WTC11 (cell line): ENCODE data around the gene TMEM181. TPM values are rescaled to one million over a fixed set of nuclear protein-coding genes. Genes with fewer than 3 reads are reported as not detected.

Source experiments
- ATAC-seq: fragments of 200-7000 bp; cut with Tn5 transposase; 2 replicates; pipeline ENCODE4 v1.10.0; 2021; ENCODE audit warnings: mild to moderate bottlenecking, moderate library complexity
- CTCF ChIA-PET: fragments of 300-600 bp; sonication (Branson Sonifier 250); formaldehyde crosslinking; loops from one replicate; lab custom pipeline; 2021; ENCODE audit warnings: antibody characterized with exemption; lab: Charles Lee
- POLR2A ChIA-PET: fragments of 350-600 bp; sonication (Branson Sonifier 250); formaldehyde crosslinking; loops from one replicate; lab custom pipeline; 2021; ENCODE audit warnings: antibody characterized with exemption; lab: Charles Lee
- DNase-seq: peaks from one replicate; pipeline ENCODE4 v3.0.0; 2021; ENCODE audit warnings: low spot score
- H3K27ac Mint-ChIP-seq: 2 replicates; pipeline ENCODE4 v1.8.0; 2021; ENCODE audit warnings: mixed read lengths
- H3K27me3 Mint-ChIP-seq: 2 replicates; pipeline ENCODE4 v1.8.0; 2021; ENCODE audit warnings: low read depth, mild to moderate bottlenecking, moderate library complexity, mixed read lengths
- H3K36me3 Mint-ChIP-seq: 2 replicates; pipeline ENCODE4 v1.8.0; 2021; ENCODE audit warnings: mixed read lengths
- H3K4me1 Mint-ChIP-seq: 2 replicates; pipeline ENCODE4 v1.8.0; 2022; ENCODE audit warnings: mixed read lengths
- H3K4me3 Mint-ChIP-seq: 2 replicates; pipeline ENCODE4 v1.8.0; 2021; ENCODE audit warnings: mild to moderate bottlenecking, moderate library complexity, mixed read lengths
- H3K9me3 Mint-ChIP-seq: 2 replicates; pipeline ENCODE4 v1.8.0; 2021; ENCODE audit warnings: mixed read lengths
- AFF4 ChIP-seq: sonication (generic); formaldehyde crosslinking; IDR thresholded peaks from 2 replicates; pipeline ENCODE4 v1.8.1; 2023; ENCODE audit warnings: mild to moderate bottlenecking, missing genetic modification reagents, borderline replicate concordance
- ATF1 ChIP-seq: sonication (generic); formaldehyde crosslinking; IDR thresholded peaks from 2 replicates; pipeline ENCODE4 v1.8.1; 2023; ENCODE audit warnings: mild to moderate bottlenecking, moderate library complexity, missing genetic modification reagents
- ATF3 ChIP-seq: sonication (generic); formaldehyde crosslinking; conservative IDR thresholded peaks from 2 replicates; pipeline ENCODE4 v1.8.1; 2022; ENCODE audit warnings: mild to moderate bottlenecking, missing genetic modification reagents
- CBFB ChIP-seq: sonication (generic); formaldehyde crosslinking; IDR thresholded peaks from 2 replicates; pipeline ENCODE4 v1.8.1; 2022; ENCODE audit warnings: mild to moderate bottlenecking, low read depth, missing genetic modification reagents
- EMX1 ChIP-seq: fragments of 250-450 bp; sonication (Bioruptor Pico); IDR thresholded peaks from 2 replicates; pipeline ENCODE4 v1.8.0; 2021; ENCODE audit warnings: mild to moderate bottlenecking
- ETV6 ChIP-seq: sonication (generic); formaldehyde crosslinking; IDR thresholded peaks from 2 replicates; pipeline ENCODE4 v1.8.1; 2022; ENCODE audit warnings: mild to moderate bottlenecking, missing genetic modification reagents
- GRHL2 ChIP-seq: fragments of 250-450 bp; sonication (Bioruptor Pico); IDR thresholded peaks from 2 replicates; pipeline ENCODE4 v1.8.0; 2022; ENCODE audit warnings: mild to moderate bottlenecking, moderate library complexity; ENCODE audit not compliant: insufficient replicate concordance, severe bottlenecking
- GTF2I ChIP-seq: fragments of 250-450 bp; sonication (Bioruptor Pico); conservative IDR thresholded peaks from 2 replicates; pipeline ENCODE4 v1.4.0; 2021; ENCODE audit warnings: mild to moderate bottlenecking
- MYBL2 ChIP-seq: sonication (generic); formaldehyde crosslinking; IDR thresholded peaks from 2 replicates; pipeline ENCODE4 v1.8.1; 2023; ENCODE audit warnings: mild to moderate bottlenecking, moderate library complexity, missing genetic modification reagents
- NFE2L1 ChIP-seq: sonication (generic); formaldehyde crosslinking; IDR thresholded peaks from 2 replicates; pipeline ENCODE4 v1.8.1; 2023; ENCODE audit warnings: missing genetic modification reagents
- TEAD1 ChIP-seq: sonication (generic); formaldehyde crosslinking; IDR thresholded peaks from 2 replicates; pipeline ENCODE4 v1.8.0; 2022; ENCODE audit warnings: mild to moderate bottlenecking, missing genetic modification reagents
- USF1 ChIP-seq: sonication (generic); formaldehyde crosslinking; IDR thresholded peaks from 2 replicates; pipeline ENCODE4 v1.8.0; 2022; ENCODE audit warnings: mild to moderate bottlenecking, missing genetic modification reagents
- USF2 ChIP-seq: sonication (generic); formaldehyde crosslinking; IDR thresholded peaks from 2 replicates; pipeline ENCODE4 v1.8.1; 2023; ENCODE audit warnings: mild to moderate bottlenecking, missing genetic modification reagents, moderate library complexity
- ZNF263 ChIP-seq: sonication (generic); formaldehyde crosslinking; IDR thresholded peaks from 2 replicates; pipeline ENCODE4 v1.8.1; 2022; ENCODE audit warnings: low read depth, mild to moderate bottlenecking, moderate library complexity, missing genetic modification reagents
- ZNF423 ChIP-seq: fragments of 250-450 bp; sonication (Bioruptor Pico); IDR thresholded peaks from 2 replicates; pipeline ENCODE4 v2.1.2; 2022; ENCODE audit warnings: mild to moderate bottlenecking, moderate library complexity
- ZNF532 ChIP-seq: fragments of 250-450 bp; sonication (Bioruptor Pico); IDR thresholded peaks from 2 replicates; pipeline ENCODE4 v1.9.0; 2021; ENCODE audit warnings: mild to moderate bottlenecking, borderline replicate concordance
- ZSCAN18 ChIP-seq: fragments of 250-450 bp; sonication (Bioruptor Pico); IDR thresholded peaks from 2 replicates; pipeline ENCODE4 v2.1.2; 2022; ENCODE audit warnings: mild to moderate bottlenecking, moderate library complexity
- total RNA-seq: library from RNA; stranded (reverse); gene quantifications from 3 replicates; pipeline ENCODE4 v1.2.3, GENCODE V29; 2021

The TMEM181 gene
- total RNA-seq, 1 experiment from 2014 or later, result 18.8 TPM

GRCh38 chr6:158548418-158549161 is 11.3 kb upstream of the TMEM181 start (continued):
- TF ChIP-seq GTF2I (CRISPR knock-in tag) (no peak), ATF1 (CRISPR knock-in tag) (no peak), GRHL2 (no peak), EMX1 (CRISPR knock-in tag) (no peak), ATF3 (CRISPR knock-in tag) (no peak), NFE2L1 (CRISPR knock-in tag) (no peak), TEAD1 (CRISPR knock-in tag) (no peak), ZSCAN18 (no peak), MYBL2 (CRISPR knock-in tag) (no peak), ZNF532 (CRISPR knock-in tag) (no peak), ZNF263 (CRISPR knock-in tag) (no peak), USF2 (CRISPR knock-in tag) (no peak)

- H3K4me1 Mint-ChIP-seq, result peaks cover 9% of the 10 kb centered on the region
- ChIA-PET CTCF (interaction anchor here (1.4 to 1.6 kb wide), 2 partner anchors 13 to 331 kb away, joined by 3 read pairs; no protein-coding TSS in a partner anchor), POLR2A (no interaction called here)
- H3K36me3 Mint-ChIP-seq, result no peaks in the 10 kb centered on the region
- H3K27ac Mint-ChIP-seq, result peak overlapping the region; percentile 33; the same call in 1 of the 2 replicates
- ATAC-seq (no peak), DNase-seq (no peak)
- no peaks in the 10 kb centered on the region for H3K27me3 Mint-ChIP-seq
- peaks cover 7% of the 10 kb centered on the region for H3K9me3 Mint-ChIP-seq
- TF ChIP-seq CBFB, result no peak
- no peak overlapping the region for H3K4me3 Mint-ChIP-seq
These were observed 7.7 kb upstream of the TMEM181 start for GRCh38 chr6:158552055-158552795.

GRCh38 chr6:158552796-158553138 is 7.1 kb upstream of the TMEM181 start:
- DNase-seq (no peak), ATAC-seq (no peak)
- H3K27me3 Mint-ChIP-seq, result no peaks in the 10 kb centered on the region
- H3K27ac Mint-ChIP-seq, result no peak overlapping the region
- H3K4me3 Mint-ChIP-seq, result no peak overlapping the region
- ChIA-PET POLR2A (no interaction called here), CTCF (interaction anchor here (1.4 to 1.6 kb wide), 2 partner anchors 13 to 332 kb away, joined by 3 read pairs; no protein-coding TSS in a partner anchor)
- no peak for TF ChIP-seq CBFB
- no peak for TF ChIP-seq ETV6
- TF ChIP-seq AFF4 (CRISPR knock-in tag), result no peak
- no peak for TF ChIP-seq ZNF423
- no peak for TF ChIP-seq USF1 (CRISPR knock-in tag)
- TF ChIP-seq, all 79 proteins: peak for 0
- Mint-ChIP-seq H3K4me1 (peaks cover 9% of the 10 kb centered on the region), H3K9me3 (peaks cover 7% of the 10 kb centered on the region), H3K36me3 (no peaks in the 10 kb centered on the region)
